K562 (cell line): ENCODE results near the gene ARFGAP3. TPM values are rescaled to one million over a fixed set of nuclear protein-coding genes. Genes with fewer than 3 reads are reported as not detected.

Experiments
- ATAC-seq: fragments of 200-7000 bp; cut with Tn5 transposase; 3 replicates; pipeline ENCODE4 v1.9.1; 2020; ENCODE audit warnings: moderate library complexity
- BruUV-seq: library from RNA; stranded (reverse); fragments of 400-500 nt; replicated peaks from 2 replicates; lab custom pipeline; 2021; lab: Mats Ljungman, UMichigan
- CTCF ChIA-PET: fragments of 300-600 bp; formaldehyde crosslinking; extraction: SDS; loops from one replicate; lab custom pipeline; 2021; ENCODE audit warnings: low intra/inter-chr PET ratio; lab: Yijun Ruan, JAX
- POLR2A ChIA-PET: fragments of 300-600, 350-650 bp; sonication (Branson Sonifier 250); formaldehyde crosslinking; extraction: SDS; loops from one replicate; lab custom pipeline; 2021; ENCODE audit warnings: antibody characterized with exemption, inconsistent platforms; lab: Yijun Ruan, JAX
- DNase-seq, 4 experiments: peaks; one replicate each; pipeline versions ENCODE4 v3.0.0 to v3.0.0-alpha.2; 2011 to 2018; ENCODE audit warnings: low spot score in 3 of 4, mixed read lengths in 3 of 4; ENCODE audit errors: extremely low read depth in 1 of 4
- FAIRE-seq: peaks from 2 replicates; lab custom pipeline; 2011; peaks lifted over from hg19 to GRCh38; lab: Jason Lieb, UNC
- H2AFZ ChIP-seq: 2 replicates; pipeline ENCODE4 v1.6.0; 2011; ENCODE audit warnings: low read depth, low read length, control low read depth, inconsistent platforms
- H3K27ac ChIP-seq: fragments of 200-600 bp; 3 replicates; pipeline ENCODE4 v1.8.0; 2011; ENCODE audit warnings: low read depth, mild to moderate bottlenecking, control low read depth, inconsistent platforms, low read length, moderate library complexity, mixed read lengths; ENCODE audit errors: extremely low read depth
- H3K27me3 ChIP-seq, 2 experiments: fragments of 300-600 bp in 1 of 2; 2 replicates in 1 of 2; 3 replicates in 1 of 2; pipeline versions ENCODE4 v1.6.0 to v1.8.0; 2011; ENCODE audit warnings: inconsistent platforms in 2 of 2, low read length in 2 of 2, mild to moderate bottlenecking in 1 of 2, mixed read lengths in 1 of 2, moderate library complexity in 1 of 2; ENCODE audit not compliant: control insufficient read depth in 2 of 2, insufficient read depth in 2 of 2
- H3K36me3 ChIP-seq: fragments of 300-600 bp; 3 replicates; pipeline ENCODE4 v1.8.0; 2011; ENCODE audit warnings: mild to moderate bottlenecking, low read length, inconsistent platforms; ENCODE audit not compliant: control insufficient read depth, insufficient read depth
- H3K4me1 ChIP-seq, 2 experiments: fragments of 200-600 bp in 1 of 2; replicated peaks in 1 of 2; 2 replicates in 1 of 2; 3 replicates in 1 of 2; pipeline versions ENCODE4 v1.5.1 to v1.8.0; 2011; ENCODE audit warnings: inconsistent platforms in 2 of 2, low read length in 2 of 2, mild to moderate bottlenecking in 1 of 2, mixed read lengths in 1 of 2, moderate library complexity in 1 of 2; ENCODE audit not compliant: control insufficient read depth in 2 of 2, insufficient read depth in 2 of 2
- H3K4me2 ChIP-seq: 2 replicates; pipeline ENCODE4 v1.6.1; 2011; ENCODE audit warnings: low read length, control low read depth, inconsistent platforms, mixed read lengths; ENCODE audit not compliant: insufficient read depth
- H3K4me3 ChIP-seq: fragments of 200-600 bp; sonication (generic), shearing (Covaris generic); 2 replicates; pipeline ENCODE4 v1.5.1; 2016; ENCODE audit warnings: control low read depth, inconsistent platforms
- H3K79me2 ChIP-seq: fragments of 200-600 bp; 3 replicates; pipeline ENCODE4 v1.8.0; 2011; ENCODE audit warnings: low read length, inconsistent platforms; ENCODE audit not compliant: control insufficient read depth, insufficient read depth
- H3K9ac ChIP-seq, 2 experiments: 2 replicates each; pipeline versions ENCODE4 v1.6.0 to v1.6.1; 2011; ENCODE audit warnings: low read depth in 2 of 2, low read length in 2 of 2, control low read depth in 1 of 2, inconsistent platforms in 1 of 2, mild to moderate bottlenecking in 1 of 2, mixed read lengths in 1 of 2; ENCODE audit not compliant: insufficient read depth in 1 of 2
- H3K9me1 ChIP-seq: one replicate; pipeline ENCODE4 v1.6.0; 2011; ENCODE audit warnings: inconsistent platforms, mild to moderate bottlenecking, low read length, moderate library complexity; ENCODE audit not compliant: control insufficient read depth, insufficient read depth
- H3K9me3 ChIP-seq: replicated peaks from 2 replicates; pipeline ENCODE4 v1.5.1; 2011; ENCODE audit warnings: low read depth, low read length, inconsistent platforms; ENCODE audit not compliant: control insufficient read depth, insufficient read depth
- H4K20me1 ChIP-seq: replicated peaks from 2 replicates; pipeline ENCODE4 v1.6.1; 2011; ENCODE audit warnings: low read length, inconsistent platforms, mixed read lengths; ENCODE audit not compliant: control insufficient read depth, insufficient read depth
- CXXC5 ChIP-seq: fragments of 250-450 bp; sonication (Bioruptor Pico); IDR thresholded peaks from 2 replicates; pipeline ENCODE4 v1.8.0; 2022; ENCODE audit warnings: inconsistent platforms, mild to moderate bottlenecking, moderate library complexity
- MYBL2 ChIP-seq, 2 experiments: fragments of 450-650 bp in 1 of 2; sonication (generic) in 1 of 2; formaldehyde crosslinking in 1 of 2; IDR thresholded peaks; 2 replicates each; pipeline versions ENCODE4 v1.6.1 to v1.8.1; 2017 to 2022; ENCODE audit warnings: borderline replicate concordance in 1 of 2, inconsistent platforms in 1 of 2, low read depth in 1 of 2, mild to moderate bottlenecking in 1 of 2, missing genetic modification reagents in 1 of 2, moderate library complexity in 1 of 2
- TAF1 ChIP-seq: IDR thresholded peaks from 2 replicates; pipeline ENCODE4 v1.6.1; 2011; ENCODE audit warnings: mild to moderate bottlenecking, low read length, moderate library complexity; ENCODE audit not compliant: insufficient read depth, control insufficient read depth, severe bottlenecking; ENCODE audit errors: extremely low read depth
- WGBS: fragments of 100-300 bp; shearing (Covaris generic); methylation state at CpG from one replicate; pipeline ENCODE4 v1.1.6; 2016; ENCODE audit warnings: low coverage, mixed read lengths; ENCODE audit not compliant: insufficient coverage; ENCODE audit errors: missing lambda C conversion rate; 5-methylcytosine and 5-hydroxymethylcytosine counted together
- in situ Hi-C: fragments of 300-500 bp; cut with MboI; formaldehyde crosslinking; loops from 4 replicates; pipeline ENCODE4 v1.15.0; 2018; ENCODE audit warnings: inconsistent platforms, mixed read lengths
- intact Hi-C: fragments of 100-400 bp; cut with micrococcal nuclease; formaldehyde crosslinking; loops from 2 replicates; pipeline ENCODE4 v1.14.2; 2022
- polyA plus RNA-seq, 8 experiments: library from polyadenylated mRNA; depleted of rRNA in 4 of 8; stranded (reverse) in 5 of 8; unstranded in 3 of 8; fragments of >200 nt; fragmentation: Nextera tagmentation in 2 of 8; fragmentation: Illumina TruSeq in 1 of 8; extraction: Ambion mirVana in 2 of 8; extraction: Trizol in 1 of 8; gene quantifications; 2 replicates each; pipeline versions ENCODE4 v1.2.1 to v1.2.3, GENCODE V29; 2011 to 2014; ENCODE audit warnings: inconsistent platforms in 1 of 8, missing spikeins in 1 of 8
- total RNA-seq, 7 experiments: library from RNA; depleted of rRNA in 6 of 7; stranded (reverse); fragments of >200 nt in 6 of 7; fragmentation: Illumina TruSeq in 2 of 7; extraction: Trizol in 2 of 7; gene quantifications; 2 replicates each; pipeline versions ENCODE4 v1.2.1 to v1.2.3, GENCODE V29; 2011 to 2021; ENCODE audit warnings: low replicate concordance in 1 of 7
- TF ChIP-seq, protein P1 (sequence below), 2 experiments: fragments of 450-650 bp; conservative IDR thresholded peaks; 2 replicates each; pipeline ENCODE4 v1.6.1; 2017; ENCODE audit warnings: mild to moderate bottlenecking in 2 of 2, moderate library complexity in 2 of 2
- TF ChIP-seq, protein P2 (sequence below): sonication (generic); formaldehyde crosslinking; IDR thresholded peaks from 2 replicates; pipeline ENCODE4 v1.8.0; 2022; ENCODE audit warnings: mild to moderate bottlenecking, missing genetic modification reagents
- TF ChIP-seq, protein P3 (sequence below), 2 experiments: fragments of 450-650 bp; formaldehyde crosslinking in 1 of 2; IDR thresholded peaks; 2 replicates each; pipeline versions ENCODE4 v1.4.0 to v1.6.1; 2014 to 2020; ENCODE audit warnings: mild to moderate bottlenecking in 2 of 2, borderline replicate concordance in 1 of 2, low read depth in 1 of 2

ARFGAP3 gene
- total and polyA plus RNA-seq, 9 of the 15 experiments (the other 6 are each of a cell fraction or from before 2014, with no cell fraction given) = 14.2 to 31.9 (median 22.7) TPM

GRCh38 chr22:42813501-42813900 lies 43.6 kb downstream of the ARFGAP3 start (continued):
- TF ChIP-seq, protein P1, sequence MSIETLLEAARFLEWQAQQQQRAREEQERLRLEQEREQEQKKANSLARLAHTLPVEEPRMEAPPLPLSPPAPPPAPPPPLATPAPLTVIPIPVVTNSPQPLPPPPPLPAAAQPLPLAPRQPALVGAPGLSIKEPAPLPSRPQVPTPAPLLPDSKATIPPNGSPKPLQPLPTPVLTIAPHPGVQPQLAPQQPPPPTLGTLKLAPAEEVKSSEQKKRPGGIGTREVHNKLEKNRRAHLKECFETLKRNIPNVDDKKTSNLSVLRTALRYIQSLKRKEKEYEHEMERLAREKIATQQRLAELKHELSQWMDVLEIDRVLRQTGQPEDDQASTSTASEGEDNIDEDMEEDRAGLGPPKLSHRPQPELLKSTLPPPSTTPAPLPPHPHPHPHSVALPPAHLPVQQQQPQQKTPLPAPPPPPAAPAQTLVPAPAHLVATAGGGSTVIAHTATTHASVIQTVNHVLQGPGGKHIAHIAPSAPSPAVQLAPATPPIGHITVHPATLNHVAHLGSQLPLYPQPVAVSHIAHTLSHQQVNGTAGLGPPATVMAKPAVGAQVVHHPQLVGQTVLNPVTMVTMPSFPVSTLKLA (conservative IDR thresholded peaks at IDR 0.05) = no peak
- TF ChIP-seq, protein P2, sequence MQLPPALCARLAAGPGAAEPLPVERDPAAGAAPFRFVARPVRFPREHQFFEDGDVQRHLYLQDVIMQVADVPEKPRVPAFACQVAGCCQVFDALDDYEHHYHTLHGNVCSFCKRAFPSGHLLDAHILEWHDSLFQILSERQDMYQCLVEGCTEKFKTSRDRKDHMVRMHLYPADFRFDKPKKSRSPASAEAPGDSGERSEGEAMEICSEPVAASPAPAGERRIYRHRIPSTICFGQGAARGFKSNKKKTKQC (CRISPR knock-in tag) = no peak
- TF ChIP-seq TAF1 = no peak
- TF ChIP-seq MYBL2 (IDR thresholded peaks at IDR 0.05; ENCODE audit: low read depth) = no peak
- TF ChIP-seq MYBL2 (CRISPR knock-in tag; IDR thresholded peaks at IDR 0.05; ENCODE audit: borderline replicate concordance) = no peak
- TF ChIP-seq CXXC5 (CRISPR knock-in tag) = no peak

- CTCF ChIA-PET = no interaction called here
- FAIRE-seq (no peak), ATAC-seq (no peak), DNase-seq (no peak)
- POLR2A ChIA-PET = interaction anchor here (0.9 kb wide), 2 partner anchors 8 to 197 kb away, joined by 3 read pairs; partner anchors contain the start of gene POLDIP3
- Histone ChIP-seq H3K4me3 (no peak overlapping the region), H3K27ac (no peak overlapping the region), H2AFZ (no peak overlapping the region), H3K27me3 (no peaks in the 10 kb centered on the region), H3K9ac (no peak overlapping the region), H3K9me3 (no peaks in the 10 kb centered on the region), H3K4me1 (no peaks in the 10 kb centered on the region), H4K20me1 (no peaks in the 10 kb centered on the region), H3K4me2 (no peak overlapping the region), H3K36me3 (peaks cover 14% of the 10 kb centered on the region; the same call in 2 of the 3 replicates), H3K79me2 (no peaks in the 10 kb centered on the region), H3K9me1 (no peaks in the 10 kb centered on the region)
- no TSS peak for BruUV-seq
- WGBS = 43% methylated on average over 2 of the region's 2 CpGs
- in situ Hi-C loops (no loop called here), intact Hi-C loops (no loop called here)
- TF ChIP-seq, protein P3, sequence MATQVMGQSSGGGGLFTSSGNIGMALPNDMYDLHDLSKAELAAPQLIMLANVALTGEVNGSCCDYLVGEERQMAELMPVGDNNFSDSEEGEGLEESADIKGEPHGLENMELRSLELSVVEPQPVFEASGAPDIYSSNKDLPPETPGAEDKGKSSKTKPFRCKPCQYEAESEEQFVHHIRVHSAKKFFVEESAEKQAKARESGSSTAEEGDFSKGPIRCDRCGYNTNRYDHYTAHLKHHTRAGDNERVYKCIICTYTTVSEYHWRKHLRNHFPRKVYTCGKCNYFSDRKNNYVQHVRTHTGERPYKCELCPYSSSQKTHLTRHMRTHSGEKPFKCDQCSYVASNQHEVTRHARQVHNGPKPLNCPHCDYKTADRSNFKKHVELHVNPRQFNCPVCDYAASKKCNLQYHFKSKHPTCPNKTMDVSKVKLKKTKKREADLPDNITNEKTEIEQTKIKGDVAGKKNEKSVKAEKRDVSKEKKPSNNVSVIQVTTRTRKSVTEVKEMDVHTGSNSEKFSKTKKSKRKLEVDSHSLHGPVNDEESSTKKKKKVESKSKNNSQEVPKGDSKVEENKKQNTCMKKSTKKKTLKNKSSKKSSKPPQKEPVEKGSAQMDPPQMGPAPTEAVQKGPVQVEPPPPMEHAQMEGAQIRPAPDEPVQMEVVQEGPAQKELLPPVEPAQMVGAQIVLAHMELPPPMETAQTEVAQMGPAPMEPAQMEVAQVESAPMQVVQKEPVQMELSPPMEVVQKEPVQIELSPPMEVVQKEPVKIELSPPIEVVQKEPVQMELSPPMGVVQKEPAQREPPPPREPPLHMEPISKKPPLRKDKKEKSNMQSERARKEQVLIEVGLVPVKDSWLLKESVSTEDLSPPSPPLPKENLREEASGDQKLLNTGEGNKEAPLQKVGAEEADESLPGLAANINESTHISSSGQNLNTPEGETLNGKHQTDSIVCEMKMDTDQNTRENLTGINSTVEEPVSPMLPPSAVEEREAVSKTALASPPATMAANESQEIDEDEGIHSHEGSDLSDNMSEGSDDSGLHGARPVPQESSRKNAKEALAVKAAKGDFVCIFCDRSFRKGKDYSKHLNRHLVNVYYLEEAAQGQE (IDR thresholded peaks at IDR 0.05; ENCODE audit: borderline replicate concordance) = no peak
- TF ChIP-seq, protein P3 (CRISPR knock-in tag; IDR thresholded peaks at IDR 0.05; ENCODE audit: low read depth) = no peak
Measured at GRCh38 chr22:42811459-42811858, 45.6 kb downstream of the ARFGAP3 start.
